ENCODE measurements around the gene PLTP.

PLTP gene

GRCh38 chr20:45863543-45864470 lies 48.1 kb downstream of the PLTP start:
- TF ChIP-seq USF1 (IDR thresholded peaks at IDR 0.05) = no peak
- no peak for TF ChIP-seq TEAD4 (IDR thresholded peaks at IDR 0.05)
- TF ChIP-seq TCF12 (IDR thresholded peaks at IDR 0.05; ENCODE audit: low read depth) = no peak
- no peak for TF ChIP-seq FOXM1 (IDR thresholded peaks at IDR 0.05; ENCODE audit: borderline replicate concordance, low read depth)
- no peak for TF ChIP-seq CEBPB (IDR thresholded peaks at IDR 0.05)
- TF ChIP-seq EP300 (IDR thresholded peaks at IDR 0.05; ENCODE audit: borderline replicate concordance) = no peak
- TF ChIP-seq RAD21 (IDR thresholded peaks at IDR 0.05; ENCODE audit: low read depth) = no peak
- no peak for TF ChIP-seq CREB1 (IDR thresholded peaks at IDR 0.05; ENCODE audit: low read depth)
- TF ChIP-seq EGR1 (IDR thresholded peaks at IDR 0.05) = no peak
- no peak for TF ChIP-seq YY1 (IDR thresholded peaks at IDR 0.05; ENCODE audit: low read depth)
- TF ChIP-seq ZBTB7A (IDR thresholded peaks at IDR 0.05; ENCODE audit: low read depth) = no peak
- no peak for TF ChIP-seq REST (IDR thresholded peaks at IDR 0.05; ENCODE audit: low read depth)
- TF ChIP-seq NFIC (IDR thresholded peaks at IDR 0.05) = no peak
- no peak for TF ChIP-seq MAX (IDR thresholded peaks at IDR 0.05)
- TF ChIP-seq TAF1 (IDR thresholded peaks at IDR 0.05; ENCODE audit: low read depth) = no peak

- no peak for TF ChIP-seq ZBTB7A (IDR thresholded peaks at IDR 0.05; ENCODE audit: low read depth)
- peak; percentile 55; the same call in 1 of the 2 replicates for TF ChIP-seq NFIC (IDR thresholded peaks at IDR 0.05)
These were observed 50.5 kb downstream of the PLTP start for GRCh38 chr20:45861221-45862075.

- no peak for TF ChIP-seq MAX (IDR thresholded peaks at IDR 0.05)
- no peak for TF ChIP-seq ZBTB7A (IDR thresholded peaks at IDR 0.05; ENCODE audit: low read depth)
- no peak for TF ChIP-seq TEAD4 (IDR thresholded peaks at IDR 0.05)
- TF ChIP-seq TAF1 (IDR thresholded peaks at IDR 0.05; ENCODE audit: low read depth) = no peak
- TF ChIP-seq CEBPB (IDR thresholded peaks at IDR 0.05) = no peak
- TF ChIP-seq TCF12 (IDR thresholded peaks at IDR 0.05; ENCODE audit: low read depth) = no peak
- no peak for TF ChIP-seq RAD21 (IDR thresholded peaks at IDR 0.05; ENCODE audit: low read depth)
- TF ChIP-seq USF1 (IDR thresholded peaks at IDR 0.05) = no peak
- no peak for TF ChIP-seq FOXM1 (IDR thresholded peaks at IDR 0.05; ENCODE audit: borderline replicate concordance, low read depth)
- TF ChIP-seq CREB1 (IDR thresholded peaks at IDR 0.05; ENCODE audit: low read depth) = no peak
- TF ChIP-seq REST (IDR thresholded peaks at IDR 0.05; ENCODE audit: low read depth) = no peak
- no peak for TF ChIP-seq YY1 (IDR thresholded peaks at IDR 0.05; ENCODE audit: low read depth)
- no peak for TF ChIP-seq EP300 (IDR thresholded peaks at IDR 0.05; ENCODE audit: borderline replicate concordance)
- no peak for TF ChIP-seq EGR1 (IDR thresholded peaks at IDR 0.05)
- TF ChIP-seq NFIC (IDR thresholded peaks at IDR 0.05) = no peak
These were observed 51.3 kb downstream of the PLTP start for GRCh38 chr20:45860560-45861220.

GRCh38 chr20:45859916-45860315 lies 52.0 kb downstream of the PLTP start:
- TF ChIP-seq RAD21 (IDR thresholded peaks at IDR 0.05; ENCODE audit: low read depth) (no peak), CREB1 (IDR thresholded peaks at IDR 0.05; ENCODE audit: low read depth) (no peak), REST (IDR thresholded peaks at IDR 0.05; ENCODE audit: low read depth) (no peak), TEAD4 (IDR thresholded peaks at IDR 0.05) (no peak), NFIC (IDR thresholded peaks at IDR 0.05) (no peak), MAX (IDR thresholded peaks at IDR 0.05) (no peak), TAF1 (IDR thresholded peaks at IDR 0.05; ENCODE audit: low read depth) (no peak), YY1 (IDR thresholded peaks at IDR 0.05; ENCODE audit: low read depth) (no peak), EGR1 (IDR thresholded peaks at IDR 0.05) (no peak), ZBTB7A (IDR thresholded peaks at IDR 0.05; ENCODE audit: low read depth) (no peak)
